Fibroblast of lung (primary cell): ENCODE measurements around the gene SLC8A3. TPM values are rescaled to one million over a fixed set of nuclear protein-coding genes. Genes with fewer than 3 reads are reported as not detected.

ENCODE experiments used
- DNase-seq, 2 donors: peaks; one replicate each; pipeline versions ENCODE4 v3.0.0 to v3.0.0-alpha.2; 2010; ENCODE audit warnings: low read depth in 2 of 2
- H2AFZ ChIP-seq: 2 replicates; pipeline ENCODE4 v1.5.1; 2012; ENCODE audit warnings: low read length, control low read depth, inconsistent platforms
- H3K27ac ChIP-seq: 2 replicates; pipeline ENCODE4 v1.5.1; 2011; ENCODE audit warnings: low read length, control low read depth; ENCODE audit not compliant: insufficient read depth
- H3K27me3 ChIP-seq: 2 replicates; pipeline ENCODE4 v1.5.1; 2011; ENCODE audit warnings: mild to moderate bottlenecking, low read length; ENCODE audit not compliant: control insufficient read depth, insufficient read depth
- H3K36me3 ChIP-seq: 2 replicates; pipeline ENCODE4 v1.5.1; 2011; ENCODE audit warnings: low read length; ENCODE audit not compliant: control insufficient read depth, insufficient read depth
- H3K4me1 ChIP-seq: 2 replicates; pipeline ENCODE4 v1.5.1; 2011; ENCODE audit warnings: low read length; ENCODE audit not compliant: control insufficient read depth, insufficient read depth; ENCODE audit errors: extremely low read depth
- H3K4me2 ChIP-seq: 2 replicates; pipeline ENCODE4 v1.5.1; 2011; ENCODE audit warnings: low read length, control low read depth; ENCODE audit not compliant: insufficient read depth; ENCODE audit errors: extremely low read depth
- H3K4me3 ChIP-seq, 4 experiments: fragments of 200-600 bp in 1 of 4; sonication (generic) in 1 of 4; replicated peaks in 1 of 4; 2 replicates each; pipeline ENCODE4 v1.5.1; 2011 to 2016; ENCODE audit warnings: low read length in 4 of 4, low read depth in 3 of 4, mild to moderate bottlenecking in 3 of 4, control low read depth in 2 of 4, inconsistent platforms in 1 of 4, mixed read lengths in 1 of 4; ENCODE audit not compliant: insufficient read depth in 1 of 4; ENCODE audit errors: control extremely low read depth in 1 of 4
- H3K79me2 ChIP-seq: 2 replicates; pipeline ENCODE4 v1.5.1; 2012; ENCODE audit warnings: mild to moderate bottlenecking, low read length, inconsistent platforms; ENCODE audit not compliant: control insufficient read depth, insufficient read depth
- H3K9ac ChIP-seq: 2 replicates; pipeline ENCODE4 v1.5.1; 2011; ENCODE audit warnings: mild to moderate bottlenecking, low read length, control low read depth; ENCODE audit not compliant: insufficient read depth
- H3K9me3 ChIP-seq: 2 replicates; pipeline ENCODE4 v1.5.1; 2012; ENCODE audit warnings: low read depth, low read length; ENCODE audit not compliant: control insufficient read depth, insufficient read depth
- H4K20me1 ChIP-seq: 2 replicates; pipeline ENCODE4 v1.5.1; 2011; ENCODE audit warnings: low read length; ENCODE audit not compliant: control insufficient read depth, insufficient read depth; ENCODE audit errors: extremely low read depth
- EZH2 ChIP-seq: IDR thresholded peaks from 2 replicates; pipeline ENCODE4 v1.5.1; 2012; ENCODE audit warnings: low read length, control low read depth, mild to moderate bottlenecking; ENCODE audit errors: missing control alignments
- polyA plus RNA-seq, 2 donors: library from polyadenylated mRNA; depleted of rRNA in 1 of 2; stranded (reverse) in 1 of 2; unstranded in 1 of 2; fragments of >200 nt; gene quantifications; 2 replicates each; pipeline ENCODE4 v1.2.1, GENCODE V29; 2011 to 2012; ENCODE audit warnings: missing spikeins in 1 of 2
- total RNA-seq: library from RNA; depleted of rRNA; stranded (reverse); fragments of >200 nt; gene quantifications from 2 replicates; pipeline ENCODE4 v1.2.1, GENCODE V29; 2014
- TF ChIP-seq, protein P1 (sequence below), 2 donors: IDR thresholded peaks in 1 of 2; conservative IDR thresholded peaks in 1 of 2; 1 replicate in 1 of 2; 2 replicates in 1 of 2; pipeline ENCODE4 v1.5.1; 2011 to 2012; ENCODE audit warnings: low read length in 2 of 2, control low read depth in 1 of 2, inconsistent platforms in 1 of 2, low read depth in 1 of 2, mild to moderate bottlenecking in 1 of 2

Gene SLC8A3
- total and polyA plus RNA-seq, 2 donors (not counting 1 experiment from before 2014, with no cell fraction given): under 0.01 to 0.03 TPM

DNA sequence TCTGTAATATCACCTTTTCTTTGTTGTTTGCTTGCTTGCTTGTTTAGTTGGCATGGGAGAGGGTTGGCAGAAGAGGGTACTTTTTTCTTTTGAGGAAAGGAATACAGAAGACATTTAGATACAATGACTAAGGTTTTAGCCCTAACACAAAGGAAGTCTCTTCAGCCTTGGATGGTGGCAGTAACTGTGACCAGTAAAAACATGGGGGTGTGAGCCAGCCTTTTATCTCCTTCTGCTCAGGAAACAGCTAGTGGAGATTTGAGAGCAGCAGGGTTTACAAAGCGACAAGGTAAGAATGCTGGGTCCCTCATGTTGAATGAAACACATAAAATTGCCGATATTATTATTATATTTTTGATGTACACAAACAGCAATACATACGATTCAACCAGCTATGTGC lies 40.4 kb downstream of the SLC8A3 start:
- no peak overlapping the region for H3K4me2 ChIP-seq
- no peaks in the 10 kb centered on the region for H3K4me1 ChIP-seq
- H3K9ac ChIP-seq: no peak overlapping the region
- no peaks in the 10 kb centered on the region for H3K27me3 ChIP-seq
- H4K20me1 ChIP-seq: no peaks in the 10 kb centered on the region
- H3K79me2 ChIP-seq: no peaks in the 10 kb centered on the region
- no peaks in the 10 kb centered on the region for H3K9me3 ChIP-seq
- H3K27ac ChIP-seq: no peak overlapping the region
- no peak for DNase-seq
- no peak for TF ChIP-seq EZH2
- TF ChIP-seq, protein P1, sequence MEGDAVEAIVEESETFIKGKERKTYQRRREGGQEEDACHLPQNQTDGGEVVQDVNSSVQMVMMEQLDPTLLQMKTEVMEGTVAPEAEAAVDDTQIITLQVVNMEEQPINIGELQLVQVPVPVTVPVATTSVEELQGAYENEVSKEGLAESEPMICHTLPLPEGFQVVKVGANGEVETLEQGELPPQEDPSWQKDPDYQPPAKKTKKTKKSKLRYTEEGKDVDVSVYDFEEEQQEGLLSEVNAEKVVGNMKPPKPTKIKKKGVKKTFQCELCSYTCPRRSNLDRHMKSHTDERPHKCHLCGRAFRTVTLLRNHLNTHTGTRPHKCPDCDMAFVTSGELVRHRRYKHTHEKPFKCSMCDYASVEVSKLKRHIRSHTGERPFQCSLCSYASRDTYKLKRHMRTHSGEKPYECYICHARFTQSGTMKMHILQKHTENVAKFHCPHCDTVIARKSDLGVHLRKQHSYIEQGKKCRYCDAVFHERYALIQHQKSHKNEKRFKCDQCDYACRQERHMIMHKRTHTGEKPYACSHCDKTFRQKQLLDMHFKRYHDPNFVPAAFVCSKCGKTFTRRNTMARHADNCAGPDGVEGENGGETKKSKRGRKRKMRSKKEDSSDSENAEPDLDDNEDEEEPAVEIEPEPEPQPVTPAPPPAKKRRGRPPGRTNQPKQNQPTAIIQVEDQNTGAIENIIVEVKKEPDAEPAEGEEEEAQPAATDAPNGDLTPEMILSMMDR (conservative IDR thresholded peaks at IDR 0.05 in 1 of 2, IDR thresholded peaks at IDR 0.05 in 1 of 2; ENCODE audit: low read depth in 1 of 2, low read length in 2 of 2): no peak
- H3K36me3 ChIP-seq: no peaks in the 10 kb centered on the region
- no peak overlapping the region for H2AFZ ChIP-seq
- H3K4me3 ChIP-seq: no peak overlapping the region

DNA sequence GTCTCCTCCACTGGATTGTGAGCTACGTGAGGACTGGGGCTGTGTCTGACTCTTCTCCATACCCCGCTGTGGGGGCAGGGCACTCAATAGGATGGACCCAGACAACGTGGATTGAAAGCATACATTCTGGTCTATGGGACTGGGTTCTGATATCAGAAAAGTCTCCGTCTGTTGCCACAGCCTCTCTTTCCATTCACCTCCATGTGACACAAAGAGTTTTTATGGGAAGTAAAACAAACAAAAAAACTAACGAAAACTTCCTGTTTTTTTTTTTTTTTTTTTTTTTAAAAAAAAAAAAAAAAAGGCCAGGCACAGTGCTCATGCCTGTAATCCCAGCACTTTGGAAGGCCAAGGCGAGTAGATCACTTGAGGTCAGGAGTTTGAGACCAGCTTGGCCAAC lies 44.7 kb downstream of the SLC8A3 start:
- TF ChIP-seq EZH2: no peak
- TF ChIP-seq, protein P1 (conservative IDR thresholded peaks at IDR 0.05 in 1 of 2, IDR thresholded peaks at IDR 0.05 in 1 of 2; ENCODE audit: low read depth in 1 of 2, low read length in 2 of 2): no peak
- H3K4me2 ChIP-seq: no peak overlapping the region
- no peaks in the 10 kb centered on the region for H3K27me3 ChIP-seq
- no peak for DNase-seq
- H4K20me1 ChIP-seq: no peaks in the 10 kb centered on the region
- H3K36me3 ChIP-seq: no peaks in the 10 kb centered on the region
- H3K9ac ChIP-seq: no peak overlapping the region
- H3K79me2 ChIP-seq: no peaks in the 10 kb centered on the region
- no peak overlapping the region for H3K27ac ChIP-seq
- H3K4me3 ChIP-seq: no peak overlapping the region
- no peaks in the 10 kb centered on the region for H3K4me1 ChIP-seq
- H2AFZ ChIP-seq: no peak overlapping the region
- no peaks in the 10 kb centered on the region for H3K9me3 ChIP-seq

DNA sequence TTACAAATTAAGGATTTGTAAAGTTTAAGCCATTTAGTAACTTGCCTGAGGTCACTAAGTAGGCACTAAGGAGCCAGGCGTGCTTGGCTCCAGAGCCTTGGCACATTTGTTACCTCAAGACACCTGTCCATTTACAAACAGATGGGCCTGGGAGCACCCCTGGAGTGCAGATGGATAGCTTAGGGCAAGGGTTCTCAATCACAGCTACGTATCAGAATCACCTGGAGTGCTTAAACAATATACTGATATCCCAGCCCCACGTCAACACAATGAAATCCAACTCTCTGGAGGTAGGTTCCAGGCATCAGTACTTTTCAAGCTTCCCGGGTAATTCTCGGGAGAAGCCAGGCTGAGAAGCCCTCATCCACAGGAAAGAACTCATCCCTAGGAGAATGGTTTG lies 45.4 kb downstream of the SLC8A3 start:
- no peak for TF ChIP-seq EZH2
- TF ChIP-seq, protein P1 (conservative IDR thresholded peaks at IDR 0.05 in 1 of 2, IDR thresholded peaks at IDR 0.05 in 1 of 2; ENCODE audit: low read depth in 1 of 2, low read length in 2 of 2): no peak
- Histone ChIP-seq H2AFZ (no peak overlapping the region), H3K4me2 (no peak overlapping the region), H3K36me3 (no peaks in the 10 kb centered on the region), H3K9ac (no peak overlapping the region), H3K4me1 (no peaks in the 10 kb centered on the region), H3K27ac (no peak overlapping the region), H4K20me1 (no peaks in the 10 kb centered on the region), H3K79me2 (no peaks in the 10 kb centered on the region), H3K9me3 (no peaks in the 10 kb centered on the region), H3K4me3 (no peak overlapping the region), H3K27me3 (no peaks in the 10 kb centered on the region)
- DNase-seq: no peak
